RCC 7860 (cell line): ENCODE measurements around the gene BLVRB.

Experiments used
- DNase-seq: peaks from one replicate; pipeline ENCODE4 v3.0.0-alpha.2; 2015; ENCODE audit warnings: low spot score
- FAIRE-seq: peaks from 2 replicates; lab custom pipeline; 2012; peaks lifted over from hg19 to GRCh38; lab: Jason Lieb, UNC

The BLVRB gene

DNA sequence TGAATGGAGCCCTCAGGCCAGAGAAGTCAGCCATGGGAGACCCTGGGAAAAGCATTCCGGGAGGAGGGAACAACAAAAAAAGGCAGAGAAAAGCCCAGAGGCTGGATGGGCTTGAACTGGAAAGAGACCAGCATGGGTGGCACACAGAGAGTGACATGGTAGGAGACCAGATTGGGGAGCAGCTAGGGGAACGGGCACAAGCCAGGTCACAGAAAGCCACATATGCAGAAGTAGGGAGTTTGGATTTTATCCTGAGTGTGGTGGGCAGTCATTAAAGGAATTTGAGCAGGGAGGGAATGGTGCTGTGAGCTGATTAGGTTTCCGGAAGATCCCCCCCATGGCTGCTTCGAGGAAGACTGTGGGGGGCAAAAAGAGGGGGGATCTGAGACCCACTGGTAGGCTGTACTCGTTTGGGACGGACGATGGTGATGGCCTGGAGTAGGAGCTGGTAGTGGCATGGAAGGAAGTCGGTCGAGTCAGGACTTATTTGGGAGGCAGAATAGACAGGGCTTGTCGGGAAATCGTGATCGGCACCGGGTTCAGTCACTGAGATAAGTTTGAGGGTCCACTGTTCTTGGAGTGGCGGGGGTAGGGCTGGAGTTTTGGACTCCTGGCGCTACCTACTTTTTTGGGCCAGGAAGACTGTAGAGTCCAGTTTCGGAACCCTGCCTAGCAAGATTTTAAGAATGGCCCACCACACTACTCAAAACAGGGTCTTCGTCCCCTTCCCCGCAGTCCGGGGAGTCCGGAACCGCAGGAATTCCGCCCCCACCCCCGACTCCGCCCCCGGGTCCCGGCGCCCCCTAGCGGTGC, 40.7 kb downstream of the BLVRB start:
- FAIRE-seq (no peak), DNase-seq (no peak)

DNA sequence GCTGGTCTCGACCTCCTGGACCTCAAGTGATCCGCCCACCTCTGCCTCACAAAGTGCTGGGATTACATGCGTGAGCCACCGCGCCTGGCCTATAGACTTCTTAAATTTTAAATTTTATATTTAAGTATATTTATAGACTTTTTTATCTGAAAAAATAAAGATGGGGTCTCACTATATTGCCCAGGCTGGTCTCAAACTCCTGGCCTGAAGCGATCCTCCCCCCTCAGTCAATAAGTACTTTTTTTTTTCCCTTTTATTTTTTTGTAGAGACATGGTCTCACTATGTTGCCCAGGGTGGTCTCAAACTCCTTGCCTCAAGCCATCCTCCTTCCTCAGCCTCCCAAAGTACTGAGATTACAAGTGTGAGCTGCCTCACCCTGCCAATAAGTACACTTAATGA, 41.6 kb downstream of the BLVRB start:
- FAIRE-seq (no peak), DNase-seq (no peak)

DNA sequence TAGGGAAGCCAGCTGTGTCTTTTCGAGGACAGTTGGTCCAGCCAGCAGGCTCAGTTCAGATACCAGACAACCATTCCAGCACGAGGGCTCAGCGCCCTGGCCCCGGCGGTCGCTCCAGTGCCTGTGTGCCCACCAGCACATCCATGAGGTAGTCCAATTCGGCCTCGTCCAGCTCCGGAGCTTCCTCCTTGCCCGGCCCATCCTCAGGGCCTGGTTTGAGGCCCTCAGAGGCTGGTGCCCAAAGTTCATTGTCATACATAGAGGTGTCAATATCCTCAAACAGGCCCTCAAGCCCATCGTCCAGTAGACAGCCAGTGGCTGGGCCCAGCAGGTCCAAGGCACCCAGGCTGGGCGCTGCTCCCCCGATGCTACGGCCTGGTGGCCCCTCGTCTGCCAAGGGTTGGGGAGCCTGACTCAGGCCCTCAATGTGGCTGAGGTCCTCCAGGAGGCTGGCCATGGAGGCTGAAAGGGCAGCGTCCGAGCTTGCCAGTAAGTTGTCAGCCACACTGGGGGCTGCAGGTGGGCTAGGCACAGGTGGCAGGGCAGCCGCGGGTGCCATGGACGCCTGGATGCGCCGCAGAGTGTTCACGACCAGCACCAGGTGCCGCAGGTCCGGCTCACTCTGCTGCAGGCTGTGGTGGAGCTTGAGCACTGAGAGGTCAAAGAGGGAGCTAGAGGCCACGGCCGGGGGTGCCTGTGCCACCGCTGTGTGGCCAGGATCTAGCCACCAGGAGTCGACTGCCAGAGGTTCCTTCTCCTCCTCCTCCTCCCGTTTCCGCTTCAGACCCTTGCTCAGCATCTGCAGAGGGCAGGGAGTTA, 42.6 kb downstream of the BLVRB start:
- FAIRE-seq (no peak), DNase-seq (no peak)

DNA sequence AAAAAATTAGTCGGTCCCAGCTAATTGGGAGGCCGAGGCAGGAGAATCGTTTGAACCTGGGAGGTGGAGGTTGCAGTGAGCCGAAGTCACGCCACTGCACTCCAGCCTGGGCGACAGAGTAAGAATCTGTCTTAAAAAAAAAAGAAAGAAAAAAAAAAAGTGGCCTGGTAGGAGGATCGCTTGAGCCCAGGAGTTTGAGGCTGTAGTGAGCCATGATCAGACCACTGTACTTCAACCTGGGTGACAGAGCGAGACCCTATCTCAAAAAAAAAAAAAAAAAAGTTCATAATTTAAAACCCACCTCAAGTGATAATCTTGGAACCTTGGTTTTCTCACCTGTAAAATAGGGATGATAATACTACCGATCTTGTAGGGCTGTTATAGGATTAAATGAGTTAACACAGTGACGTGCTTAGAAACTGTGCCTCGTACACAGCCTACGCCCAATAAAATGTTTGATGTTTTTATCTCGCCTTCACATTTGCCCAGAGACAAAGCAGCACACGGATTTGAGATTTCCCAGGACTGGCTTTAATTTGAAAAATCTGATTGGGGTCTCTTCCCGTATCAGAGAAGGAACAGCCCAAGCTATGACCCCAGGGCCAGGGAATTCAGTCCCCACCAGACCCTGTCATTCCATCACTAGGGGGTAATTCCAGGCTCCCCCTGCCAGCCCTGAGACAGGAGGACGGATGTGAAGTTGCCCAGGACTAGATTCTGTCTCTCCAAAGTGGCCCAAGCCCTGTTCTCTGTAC, 43.4 kb downstream of the BLVRB start:
- no peak for DNase-seq
- no peak for FAIRE-seq

DNA sequence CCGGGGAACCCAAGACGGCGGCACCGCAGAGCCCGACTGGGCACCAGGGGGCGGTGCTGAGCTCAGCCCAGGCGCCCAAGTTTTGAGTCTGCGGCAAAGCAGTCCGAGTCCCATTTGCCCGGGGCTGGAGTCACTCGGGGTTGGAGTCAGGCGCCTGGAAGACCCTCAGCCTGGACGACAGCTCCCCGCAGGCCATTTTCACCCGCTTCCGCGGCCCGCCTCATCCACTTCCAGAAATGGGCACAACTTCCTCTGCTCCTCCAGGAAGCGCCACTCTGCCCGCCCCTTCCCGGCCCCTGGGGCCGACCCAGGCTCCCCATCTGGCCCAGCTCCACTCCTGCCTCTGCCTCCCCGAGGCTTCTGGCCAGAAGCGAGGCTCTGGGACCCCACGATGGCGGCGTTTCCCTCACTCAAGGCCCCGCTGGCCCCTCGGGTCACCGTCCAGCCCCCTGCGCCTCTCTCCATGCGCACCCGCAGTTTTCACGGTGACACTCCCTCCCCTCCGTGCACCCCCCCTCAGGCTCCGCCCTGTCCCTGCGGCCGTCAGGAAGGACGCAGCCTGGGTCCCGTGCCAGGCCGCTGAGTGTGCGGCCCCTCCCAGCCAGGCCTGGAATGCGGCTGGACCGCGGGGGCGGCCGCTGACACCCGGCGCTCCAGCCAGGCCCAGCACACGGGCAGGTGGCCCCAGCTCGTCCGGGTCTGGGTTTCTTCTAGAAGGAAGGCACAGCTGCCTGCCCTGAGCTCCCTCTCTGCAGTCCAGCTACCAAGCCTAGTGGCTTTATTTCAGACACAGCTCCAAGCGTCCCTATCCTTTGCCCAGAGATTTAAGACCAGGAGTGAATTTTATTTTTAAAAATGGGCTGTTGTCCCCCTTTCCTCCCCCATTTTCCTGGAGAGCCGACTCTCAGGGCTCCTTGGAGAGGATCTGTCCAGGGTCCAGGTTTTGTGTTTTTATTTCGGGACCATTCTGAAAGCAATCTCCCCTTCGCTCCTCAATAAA, 44.5 kb downstream of the BLVRB start:
- DNase-seq (peak; percentile 62), FAIRE-seq (no peak)

DNA sequence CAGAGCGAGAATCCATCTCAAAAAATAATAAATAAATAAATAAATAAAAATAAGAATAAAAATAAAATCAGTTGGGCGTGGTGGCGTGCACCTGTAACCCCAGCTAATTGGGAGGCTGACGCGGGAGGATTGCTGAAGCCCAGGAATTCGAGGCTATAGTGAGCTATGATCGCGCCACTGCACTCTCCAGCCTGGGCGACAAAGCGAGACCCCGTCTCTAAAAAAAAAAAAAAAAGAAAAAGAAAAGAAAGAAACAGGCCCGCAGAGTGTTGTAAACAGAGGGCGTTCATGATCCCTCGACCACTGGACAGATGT, 45.1 kb downstream of the BLVRB start:
- no peak for FAIRE-seq

DNA sequence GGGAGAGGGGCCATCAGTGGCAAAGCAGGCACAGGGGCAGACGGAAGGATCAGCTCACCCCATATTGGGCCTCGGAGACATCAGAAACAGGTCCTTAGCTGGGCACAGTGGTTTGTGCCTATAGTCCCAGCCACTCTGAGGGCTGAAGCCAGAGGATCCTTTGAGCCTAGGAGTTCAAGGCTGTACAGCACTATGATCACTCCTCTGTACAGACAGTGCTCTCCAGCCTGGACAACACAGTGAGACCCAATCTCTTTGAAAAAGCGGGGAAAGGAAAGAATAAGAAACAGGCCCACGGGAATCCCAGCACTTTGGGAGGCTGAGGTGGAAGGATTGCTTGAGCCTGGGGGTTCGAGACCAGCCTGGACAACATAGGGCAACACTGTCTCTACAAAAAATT, 45.8 kb downstream of the BLVRB start:
- no peak for DNase-seq
- no peak for FAIRE-seq

More for the DNA sequence above, 45.1 kb downstream of the BLVRB start:
- no peak for DNase-seq

DNA sequence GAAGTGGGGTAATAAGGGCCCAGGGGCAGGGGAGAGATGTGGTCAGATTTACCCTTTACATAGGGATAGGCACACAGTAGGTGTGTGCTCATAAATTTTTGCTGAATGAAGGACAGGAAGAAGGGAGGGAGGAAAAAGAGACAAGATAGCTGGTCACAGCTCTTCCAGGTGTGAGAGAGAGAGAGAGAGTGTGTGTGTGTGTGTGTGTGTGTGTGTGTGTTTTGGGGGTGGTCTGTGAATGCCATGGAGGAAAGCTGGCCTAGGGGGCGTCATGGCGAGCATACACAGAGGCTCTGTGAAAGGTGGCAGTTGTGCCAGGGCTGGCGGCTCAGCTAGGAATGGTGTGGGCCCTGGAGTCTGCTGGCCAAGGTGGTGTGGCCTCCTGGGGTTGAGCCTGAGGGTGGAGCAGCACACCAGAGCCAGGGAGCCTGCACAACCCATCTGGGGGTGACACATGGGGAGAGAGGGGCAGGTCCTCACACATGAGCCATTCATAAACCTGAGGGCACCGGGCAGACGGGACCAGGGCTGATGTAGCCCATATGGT, 46.4 kb downstream of the BLVRB start:
- DNase-seq (no peak), FAIRE-seq (no peak)

DNA sequence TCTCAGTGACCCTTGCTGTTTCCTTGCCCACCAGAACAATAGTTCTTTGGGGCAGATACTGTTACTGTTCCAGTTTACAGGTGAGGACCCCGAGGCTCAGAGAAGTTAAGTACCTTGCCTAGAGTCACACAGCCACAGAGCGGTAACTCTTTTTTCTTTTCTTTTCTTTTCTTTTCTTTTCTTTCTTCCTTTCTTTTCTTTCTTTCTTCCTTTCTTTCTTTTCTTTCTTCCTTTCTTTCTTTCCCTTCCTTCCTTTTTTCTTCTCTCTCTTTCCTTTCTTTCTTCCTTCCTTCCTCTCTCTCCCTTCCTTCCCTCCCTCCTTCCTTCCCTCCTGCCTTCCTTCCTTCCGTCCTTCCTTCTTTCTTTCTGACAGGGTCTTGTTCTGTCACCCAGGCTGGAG, 47.5 kb downstream of the BLVRB start:
- FAIRE-seq = no peak

DNA sequence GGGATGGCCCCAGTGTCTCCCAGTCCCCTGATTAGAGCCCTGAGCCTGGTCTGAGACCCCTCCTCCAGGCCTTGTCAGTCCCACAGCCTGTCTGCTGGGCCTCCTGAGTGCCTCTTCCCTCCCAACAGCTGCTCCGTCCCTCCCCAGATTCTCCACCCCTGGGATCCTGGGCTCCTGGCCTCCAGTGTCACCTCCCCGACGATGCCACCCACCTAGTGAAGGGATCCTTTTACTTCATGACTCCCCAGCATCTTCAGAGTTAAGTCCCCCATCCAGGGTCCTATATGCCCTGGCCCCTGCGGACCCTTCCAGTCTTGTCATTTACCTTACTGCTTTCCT, 47.9 kb downstream of the BLVRB start:
- FAIRE-seq = no peak
- no peak for DNase-seq

More for the DNA sequence above, 47.5 kb downstream of the BLVRB start:
- no peak for DNase-seq

DNA sequence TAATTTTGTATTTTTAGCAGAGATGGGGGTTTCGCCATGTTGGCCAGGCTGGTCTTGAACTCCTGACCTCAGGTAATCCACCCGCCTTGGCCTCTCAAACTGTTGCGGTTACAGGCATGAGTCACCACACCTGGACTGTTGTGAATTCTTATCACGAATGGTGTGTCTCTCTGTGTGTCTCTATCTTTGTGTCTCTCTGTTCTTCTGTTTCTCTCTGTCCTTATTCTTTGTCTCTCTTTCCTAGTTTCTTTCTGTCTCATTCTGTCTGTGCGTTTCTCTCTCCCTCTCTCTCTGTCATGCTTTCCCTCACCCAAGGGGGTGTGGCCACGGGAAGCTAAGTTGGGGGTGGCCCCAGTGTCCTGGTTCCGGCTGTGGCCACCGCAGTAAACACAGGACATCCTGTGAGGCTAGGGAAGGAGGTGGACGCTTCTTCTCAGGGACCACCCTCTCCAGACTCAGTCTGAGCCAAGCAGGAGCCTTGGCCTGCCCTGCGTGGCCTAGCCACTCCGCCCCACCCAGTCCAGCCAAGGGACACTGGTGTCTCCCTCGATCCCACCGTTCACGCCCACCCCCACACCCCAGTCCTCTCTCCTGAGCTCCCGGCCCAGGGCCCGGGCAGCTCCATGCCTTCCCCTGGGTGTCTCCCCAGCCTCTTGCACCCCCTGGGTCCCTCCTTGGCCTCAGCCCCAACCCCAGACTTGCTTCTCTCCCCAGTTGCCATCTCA, 48.5 kb downstream of the BLVRB start:
- FAIRE-seq (no peak), DNase-seq (peak; percentile 20)

DNA sequence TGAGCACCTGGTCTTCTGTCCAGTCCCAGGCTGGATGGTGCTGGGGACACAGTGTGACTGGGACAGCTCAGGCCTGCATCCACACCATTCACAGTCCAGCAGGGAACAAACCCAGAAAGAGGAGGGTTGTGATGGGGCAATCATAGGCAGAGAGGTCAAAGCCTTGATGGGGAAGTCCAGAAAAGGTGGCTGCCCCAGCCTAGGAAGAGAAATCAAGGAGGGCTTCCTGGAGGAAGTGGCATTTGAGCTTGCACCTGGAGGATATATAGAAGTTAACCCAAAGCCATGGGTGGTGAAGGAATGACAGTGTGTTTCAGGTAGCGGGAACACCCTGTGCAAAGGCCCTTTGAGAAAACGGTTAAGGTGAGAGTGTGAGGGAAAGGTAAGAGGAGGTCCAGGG, 49.8 kb downstream of the BLVRB start:
- DNase-seq (no peak), FAIRE-seq (no peak)

DNA sequence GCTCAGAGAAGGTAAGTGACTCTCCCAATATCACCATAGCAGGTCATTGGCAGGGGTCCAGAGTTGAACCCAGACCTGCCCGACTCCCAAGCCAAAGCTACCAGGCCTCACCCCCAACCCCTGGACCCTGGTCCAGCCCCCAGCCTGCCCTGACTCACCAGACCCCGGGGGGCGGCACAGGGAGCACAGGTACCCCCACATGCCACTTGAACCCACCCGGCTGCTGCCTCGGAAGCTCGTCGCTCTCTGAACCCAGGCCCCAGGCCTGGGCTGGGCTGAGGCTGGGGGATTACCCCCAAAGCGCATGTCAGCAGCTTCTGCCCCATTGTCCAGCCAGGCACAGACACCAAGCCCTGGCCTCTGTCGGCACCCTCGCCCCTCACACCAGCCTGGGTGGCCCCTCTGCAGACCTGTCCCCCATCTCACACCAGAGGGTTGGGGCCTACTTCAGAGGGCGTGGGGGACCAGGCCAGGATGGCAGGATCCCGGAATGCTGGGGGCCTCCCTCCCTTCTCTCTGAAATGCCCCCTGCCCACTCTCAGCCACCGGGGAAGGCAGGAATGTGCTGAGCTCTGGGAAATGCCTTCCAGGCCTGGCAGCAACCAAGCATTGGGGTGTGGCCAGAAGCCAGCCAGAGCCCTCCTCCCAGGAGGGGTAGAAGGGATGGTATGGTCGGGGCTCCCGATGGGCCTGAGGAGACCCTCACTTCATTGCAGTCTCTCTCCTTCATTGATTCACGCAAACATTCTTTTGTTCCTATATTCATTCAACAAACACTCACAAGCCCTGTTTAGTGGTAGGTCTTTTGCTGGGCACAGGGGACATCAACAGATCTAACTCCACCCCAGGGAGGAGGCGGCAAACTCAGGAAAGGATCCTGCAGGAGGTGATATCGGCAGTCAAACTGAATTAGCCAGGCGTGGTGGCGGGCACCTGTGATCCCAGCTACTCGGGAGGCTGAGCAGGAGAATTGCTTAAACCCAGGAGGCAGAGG, 50.7 kb downstream of the BLVRB start:
- FAIRE-seq (no peak), DNase-seq (no peak)

DNA sequence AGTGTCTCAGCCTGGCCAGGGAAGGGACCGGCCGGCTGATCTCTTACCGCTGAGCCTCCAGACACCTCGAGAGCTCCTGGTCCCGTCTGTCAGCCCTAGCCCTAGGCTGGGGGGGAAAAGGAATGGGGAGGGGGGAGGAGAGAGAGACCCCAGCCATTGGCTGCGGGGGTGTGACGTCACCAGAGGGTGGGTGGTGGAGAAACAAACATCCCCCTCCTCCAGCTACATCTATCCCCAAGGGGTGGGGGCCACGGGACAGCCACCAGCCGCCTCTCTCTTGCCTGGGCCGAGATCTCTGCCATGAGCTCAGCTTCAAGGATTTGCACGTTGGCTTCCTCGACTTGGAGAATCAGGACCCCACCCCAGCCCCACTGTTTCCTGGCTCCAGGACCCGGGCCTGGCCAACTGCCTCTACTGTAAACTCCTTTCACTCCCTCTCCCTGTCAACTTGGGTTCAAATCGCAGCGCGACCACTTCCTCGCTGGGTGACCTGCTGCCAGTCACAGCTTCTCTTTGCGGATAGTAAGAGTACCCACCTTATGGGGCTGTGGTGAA, 52.2 kb downstream of the BLVRB start, which contains the start of gene PRX:
TSS of gene PRX (minus strand) at position 88 of the 555 bp plus-strand sequence. CDS start 5,446 bp downstream, outside the sequence.
- no peak for DNase-seq
- no peak for FAIRE-seq

DNA sequence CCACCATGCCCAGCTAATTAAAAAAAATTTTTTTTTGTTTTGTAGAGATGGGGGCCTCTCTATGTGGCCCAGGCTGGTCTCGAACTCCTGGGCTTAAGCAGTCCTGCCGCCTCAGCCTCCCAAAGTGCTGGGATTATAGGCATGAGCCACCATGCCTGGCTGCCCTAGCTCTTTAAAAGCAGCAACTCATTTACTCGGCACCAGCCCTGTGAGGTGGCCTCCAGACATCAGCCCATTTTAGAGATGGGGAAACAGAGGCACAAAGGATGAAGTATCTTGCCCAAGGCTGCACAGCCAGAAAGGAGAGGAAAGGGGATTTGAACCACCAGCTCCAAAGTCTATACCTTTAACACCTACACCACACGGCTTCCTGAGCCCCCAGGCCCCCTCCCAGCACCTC, 52.7 kb downstream of the BLVRB start:
- DNase-seq = no peak
- FAIRE-seq = no peak

DNA sequence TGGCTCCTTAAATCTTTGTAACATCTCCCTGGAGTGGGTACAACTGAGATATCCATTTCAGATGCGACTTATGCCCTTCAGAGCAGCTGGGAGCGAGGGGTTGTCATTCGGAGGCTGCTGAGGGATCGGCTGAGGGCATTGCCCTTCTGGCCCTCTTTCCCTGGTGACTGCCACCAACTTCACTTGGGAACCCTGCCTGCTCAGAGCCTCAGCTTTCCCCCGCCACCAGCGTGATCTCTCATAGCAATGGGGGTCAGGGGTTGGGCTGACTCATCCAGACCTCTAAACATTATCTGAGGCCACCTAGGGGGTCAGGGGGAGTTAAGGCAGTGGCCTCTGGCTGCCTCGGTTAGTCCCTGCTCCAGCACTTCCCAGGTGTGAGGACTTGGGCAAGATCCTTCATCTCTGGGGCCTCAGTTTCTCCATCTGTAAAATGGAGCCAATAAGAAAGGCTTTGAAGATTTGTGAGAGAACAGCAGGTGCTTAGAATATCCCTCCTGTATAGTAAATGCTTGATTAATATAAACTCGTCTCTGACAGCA, 53.5 kb downstream of the BLVRB start:
- DNase-seq (no peak), FAIRE-seq (no peak)

DNA sequence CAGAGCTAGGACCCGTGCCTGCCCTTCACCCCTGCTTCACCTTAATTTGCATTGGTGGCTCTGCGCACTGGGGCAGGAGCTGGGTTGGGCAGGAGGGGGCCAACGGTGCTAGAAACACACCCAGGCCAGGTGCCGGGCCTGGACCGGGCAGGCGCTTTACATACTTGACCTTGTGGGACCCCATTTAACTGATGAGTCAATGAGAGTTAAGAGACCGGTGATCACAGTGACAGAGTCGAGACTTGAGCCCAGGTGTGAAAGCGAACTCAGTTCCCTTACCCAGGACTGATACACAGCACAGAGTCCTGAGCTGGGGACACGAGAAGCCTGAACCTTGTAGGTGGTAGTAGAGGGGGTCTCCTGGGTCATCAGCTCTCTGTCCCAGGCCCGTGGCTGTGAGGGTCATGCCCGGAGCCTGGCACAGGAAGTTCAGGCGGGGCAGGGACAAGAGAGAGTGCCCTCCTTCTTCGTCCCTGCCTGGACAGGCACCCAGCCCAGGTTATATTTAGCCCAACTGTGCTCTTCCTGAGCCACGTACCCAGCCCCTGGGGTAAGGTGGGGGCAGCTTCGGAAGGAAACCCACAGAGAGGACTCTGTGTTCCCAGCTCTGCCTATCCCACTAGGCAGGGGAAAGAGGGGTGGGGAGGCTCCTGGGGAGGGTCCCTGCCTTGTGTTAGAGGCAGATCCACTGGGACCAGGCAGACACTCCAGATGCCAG, 54.3 kb downstream of the BLVRB start:
- no peak for DNase-seq
- no peak for FAIRE-seq
